Upper lobe of left lung (tissue), 4 donors: Measurements from ENCODE around the gene PSMB3.

Experiments
- CTCF ChIP-seq, 6 experiments: fragments of 450-650 bp in 4 of 6; fragments of 200-600 bp in 2 of 6; sonication (generic) in 2 of 6; IDR thresholded peaks; one replicate each; pipeline ENCODE4 v1.5.1; 2016 to 2019; ENCODE audit warnings: antibody characterized with exemption in 6 of 6
- EP300 ChIP-seq, 4 donors: sonication (generic); formaldehyde crosslinking; IDR thresholded peaks; one replicate each; pipeline ENCODE4 v1.5.1; 2017; ENCODE audit warnings: antibody characterized with exemption in 4 of 4, control low read depth in 2 of 4
- POLR2A ChIP-seq, 4 donors: fragments of 450-650 bp; IDR thresholded peaks; one replicate each; pipeline ENCODE4 v1.5.1; 2016 to 2017; ENCODE audit warnings: antibody characterized with exemption in 4 of 4, mild to moderate bottlenecking in 2 of 4

- TF ChIP-seq CTCF (IDR thresholded peaks at IDR 0.05): no peak
- TF ChIP-seq POLR2A (IDR thresholded peaks at IDR 0.05): no peak
- no peak for TF ChIP-seq EP300 (IDR thresholded peaks at IDR 0.05)
Observed at GRCh38 chr17:38750312-38751121, 2.0 kb upstream of the PSMB3 start.
